C4-2B (cell line): ENCODE data around the gene MET.

Experiments used
- CTCF ChIP-seq: fragments of 450-650 bp; conservative IDR thresholded peaks from 2 replicates; pipeline ENCODE4 v1.5.1; 2017; ENCODE audit warnings: mild to moderate bottlenecking
- ZFX ChIP-seq: fragments of 450-650 bp; IDR thresholded peaks from 2 replicates; pipeline ENCODE4 v1.6.1; 2017

GRCh38 chr7:116763647-116764046 lies 91.7 kb downstream of the MET start:
- no peak for TF ChIP-seq CTCF
- TF ChIP-seq ZFX = no peak
